Choroid plexus epithelial cell (primary cell): ENCODE data around the gene CRELD1.

ENCODE experiments used
- DNase-seq: peaks from one replicate; pipeline ENCODE4 v3.0.0-alpha.2; 2010; ENCODE audit warnings: low read depth
- H3K4me3 ChIP-seq: 2 replicates; pipeline ENCODE4 v1.5.1; 2011; ENCODE audit warnings: low read depth, mild to moderate bottlenecking, control low read depth, low read length, moderate library complexity
- CTCF ChIP-seq: conservative IDR thresholded peaks from 2 replicates; pipeline ENCODE4 v1.5.1; 2011; ENCODE audit warnings: low read depth, mild to moderate bottlenecking, control low read depth, inconsistent platforms, low read length, moderate library complexity

CRELD1 gene

DNA sequence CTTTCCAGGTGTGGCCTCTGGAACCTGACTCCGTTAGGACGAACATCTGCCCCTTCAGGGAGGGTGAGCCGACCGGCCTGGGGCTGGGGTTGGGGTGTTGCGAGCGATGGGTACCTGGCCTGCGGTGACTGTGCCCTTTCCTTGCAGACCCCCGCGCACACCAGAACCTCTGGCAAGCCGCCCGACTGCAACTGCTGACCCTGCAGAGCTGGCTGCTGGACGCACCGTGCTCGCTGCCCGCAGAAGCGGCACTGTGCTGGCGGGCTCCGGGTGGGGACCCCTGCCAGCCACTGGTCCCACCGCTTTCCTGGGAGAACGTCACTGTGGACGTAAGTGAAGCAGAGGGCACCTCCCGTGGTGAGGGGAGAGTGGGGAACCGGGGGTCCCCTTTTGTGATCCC lies 5.5 kb upstream of the CRELD1 start:
- no peak for DNase-seq
- TF ChIP-seq CTCF: no peak
- H3K4me3 ChIP-seq: no peak overlapping the region

DNA sequence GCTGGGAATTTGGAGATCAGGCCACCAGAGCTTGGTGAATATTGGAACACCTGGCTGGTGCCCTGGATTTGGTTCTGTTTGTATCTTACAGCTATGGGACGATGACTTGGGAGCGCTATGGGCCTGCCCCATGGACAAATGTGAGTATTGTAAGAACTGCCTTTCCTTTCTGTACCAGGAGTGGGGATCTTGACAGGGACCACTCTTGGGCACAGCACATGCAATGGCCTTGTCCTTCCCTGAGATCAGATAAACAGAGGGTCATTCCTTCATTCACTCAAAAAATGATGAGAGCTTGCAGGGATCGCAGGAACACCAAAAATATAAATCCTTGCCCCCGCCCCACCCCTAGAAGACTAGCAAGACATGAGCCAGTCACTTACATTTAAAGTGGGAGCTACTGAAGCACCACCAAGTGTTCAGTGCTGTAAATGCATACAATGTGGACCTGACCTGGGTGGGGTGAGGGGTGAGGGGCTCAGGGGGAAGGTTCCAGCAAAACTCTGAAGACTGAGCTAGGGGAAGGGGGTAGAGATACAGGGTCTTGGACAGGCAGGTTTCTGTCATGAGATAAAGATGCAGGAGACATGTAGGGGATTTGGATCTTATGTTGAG lies 2.7 kb upstream of the CRELD1 start:
- TF ChIP-seq CTCF: peak; percentile 45
- H3K4me3 ChIP-seq: no peak overlapping the region
- DNase-seq: peak; percentile 45

- TF ChIP-seq CTCF: no peak
- DNase-seq: no peak
- peak overlapping the region; percentile 83 for H3K4me3 ChIP-seq
These were observed 1.1 kb upstream of the CRELD1 start for GRCh38 chr3:9932535-9932842.

DNA sequence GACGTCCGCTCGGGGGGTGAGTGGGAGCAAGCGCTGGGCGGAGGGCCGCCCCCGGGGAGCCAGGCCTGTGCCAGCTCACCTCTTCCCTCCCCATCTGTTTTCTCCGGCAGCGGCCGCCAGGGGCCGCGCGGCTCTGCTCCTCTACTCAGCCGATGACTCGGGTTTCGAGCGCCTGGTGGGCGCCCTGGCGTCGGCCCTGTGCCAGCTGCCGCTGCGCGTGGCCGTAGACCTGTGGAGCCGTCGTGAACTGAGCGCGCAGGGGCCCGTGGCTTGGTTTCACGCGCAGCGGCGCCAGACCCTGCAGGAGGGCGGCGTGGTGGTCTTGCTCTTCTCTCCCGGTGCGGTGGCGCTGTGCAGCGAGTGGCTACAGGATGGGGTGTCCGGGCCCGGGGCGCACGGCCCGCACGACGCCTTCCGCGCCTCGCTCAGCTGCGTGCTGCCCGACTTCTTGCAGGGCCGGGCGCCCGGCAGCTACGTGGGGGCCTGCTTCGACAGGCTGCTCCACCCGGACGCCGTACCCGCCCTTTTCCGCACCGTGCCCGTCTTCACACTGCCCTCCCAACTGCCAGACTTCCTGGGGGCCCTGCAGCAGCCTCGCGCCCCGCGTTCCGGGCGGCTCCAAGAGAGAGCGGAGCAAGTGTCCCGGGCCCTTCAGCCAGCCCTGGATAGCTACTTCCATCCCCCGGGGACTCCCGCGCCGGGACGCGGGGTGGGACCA lies 632 bp upstream of the CRELD1 start:
- TF ChIP-seq CTCF: peak; percentile 76
- peak; percentile 88 for DNase-seq
- H3K4me3 ChIP-seq: peak overlapping the region; percentile 83

- TF ChIP-seq CTCF: peak; percentile 45
- peak overlapping the region; percentile 83 for H3K4me3 ChIP-seq
- DNase-seq: peak; percentile 64
These were observed 594 bp downstream of the CRELD1 start for GRCh38 chr3:9934235-9934621.

DNA sequence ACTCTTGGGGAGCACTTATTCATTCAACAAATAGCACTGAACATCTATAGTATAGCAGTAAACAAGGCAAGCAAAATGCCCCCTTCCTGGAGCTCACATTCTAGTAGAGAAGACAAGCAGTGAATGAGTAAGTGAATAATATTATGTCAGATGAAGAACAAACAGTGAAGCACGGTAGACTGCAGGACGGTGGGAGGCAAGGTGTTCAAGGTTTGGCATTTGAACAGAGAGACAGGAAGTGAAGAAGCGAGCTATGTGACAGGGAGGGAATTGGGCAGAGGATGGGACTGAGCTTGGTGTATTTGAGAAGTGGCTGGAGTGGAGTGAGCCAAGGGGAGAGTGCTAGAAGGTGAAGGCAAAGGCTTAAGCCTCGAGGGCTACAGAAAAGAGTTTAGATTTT lies 1.4 kb downstream of the CRELD1 start:
- TF ChIP-seq CTCF: no peak
- DNase-seq: no peak
- no peak overlapping the region for H3K4me3 ChIP-seq

DNA sequence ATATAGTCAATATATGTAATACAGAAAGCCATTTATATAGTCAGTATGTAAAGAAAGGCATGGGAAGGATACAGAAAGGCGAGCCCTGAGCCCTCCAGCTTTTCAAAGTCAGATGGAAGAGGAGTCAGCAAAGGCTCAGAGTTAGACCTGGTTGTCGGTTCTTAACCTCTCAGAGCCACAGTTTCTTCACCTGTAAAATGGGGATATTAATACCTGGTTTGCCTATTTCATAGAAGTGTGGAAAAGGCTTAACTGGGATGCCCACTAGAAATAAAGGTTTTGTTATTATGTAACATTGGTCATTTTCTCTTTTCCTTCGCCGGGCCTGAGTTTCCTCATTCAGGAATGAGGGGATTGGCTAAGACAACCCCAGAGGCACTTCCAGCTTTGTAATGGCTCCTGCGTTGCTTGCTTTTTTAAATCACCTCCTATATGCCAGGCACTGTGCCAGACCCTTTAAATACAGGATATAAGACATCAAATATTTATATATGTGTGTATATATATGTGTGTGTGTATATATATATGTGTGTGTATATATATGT lies 2.4 kb downstream of the CRELD1 start:
- TF ChIP-seq CTCF: no peak
- DNase-seq: no peak
- no peak overlapping the region for H3K4me3 ChIP-seq
